ENCODE results near the gene TMEM63A. TPM values are rescaled to one million over a fixed set of nuclear protein-coding genes. Genes with fewer than 3 reads are reported as not detected.

TMEM63A gene
- total and polyA plus RNA-seq, 10 of the 15 experiments (the other 5 are each of a cell fraction or from before 2014, with no cell fraction given) = 1.3 to 33.5 (median 15.2) TPM

DNA sequence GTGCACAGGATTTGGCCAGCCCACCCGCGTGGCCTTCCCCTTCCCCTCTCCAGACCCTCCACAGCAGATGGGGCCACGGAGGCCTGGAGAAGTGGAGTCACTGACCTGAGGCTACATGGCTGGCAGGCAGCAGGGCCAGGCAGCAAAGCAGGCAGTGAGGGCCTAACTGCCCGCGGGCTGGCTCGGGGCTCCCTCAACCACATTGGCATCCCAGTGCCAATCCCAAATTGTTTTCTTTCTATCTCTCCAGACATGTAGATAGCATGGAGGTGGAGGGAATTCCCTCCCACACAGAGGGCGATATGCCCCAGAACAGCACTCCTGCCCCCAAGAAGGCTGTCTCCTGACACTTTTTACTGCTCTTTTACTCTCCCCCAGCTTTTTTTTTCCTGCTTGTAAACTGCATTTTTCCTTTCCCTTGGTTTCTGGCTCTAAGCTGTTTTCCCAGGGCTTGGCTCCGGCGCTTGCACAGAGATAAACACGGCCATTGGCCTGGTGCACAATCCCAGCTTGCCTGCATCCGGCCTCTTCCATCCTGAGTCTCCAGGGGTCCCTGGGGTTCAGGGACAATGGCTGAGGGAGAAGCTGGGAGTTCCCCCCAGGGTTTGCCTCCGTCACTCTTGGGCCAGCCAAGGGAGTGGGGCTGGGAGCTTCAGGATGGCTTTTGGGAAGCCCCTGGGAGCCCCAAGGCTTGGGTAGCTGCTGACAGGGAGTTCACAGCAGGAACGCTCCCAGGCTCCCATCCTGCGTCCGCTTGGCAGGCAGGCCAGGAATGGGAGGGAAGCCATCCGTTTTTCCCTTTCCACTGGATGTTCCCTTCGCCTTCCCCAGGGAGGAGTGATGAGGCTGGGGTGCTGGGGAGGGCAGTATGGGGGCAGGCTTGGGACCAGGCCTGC, 65.3 kb downstream of the TMEM63A start:
- H3K79me2 ChIP-seq (ENCODE audit: control insufficient read depth, insufficient read depth, low read length) = no peaks in the 10 kb centered on the region
- no peaks in the 10 kb centered on the region for H4K20me1 ChIP-seq (ENCODE audit: control insufficient read depth, insufficient read depth)
- no peak for ATAC-seq
- no peak for DNase-seq (ENCODE audit: low read depth, low spot score)
- 67% methylated on average over 12 of the region's 17 CpGs for WGBS (ENCODE audit: insufficient coverage, insufficient replicate concordance, low lambda C conversion rate, missing lambda C conversion rate)
- H3K9me3 ChIP-seq (replicated peaks; ENCODE audit: control insufficient read depth, insufficient read depth, low read length) = no peaks in the 10 kb centered on the region
- ChIA-PET POLR2A (no interaction called here), SMC1A (ENCODE audit: uncharacterized antibody, unreplicated experiment) (no interaction called here), CTCF (no interaction called here), RAD21 (ENCODE audit: unreplicated experiment) (no interaction called here)
- H3K27ac ChIP-seq (ENCODE audit: control insufficient read depth, insufficient read depth) = no peak overlapping the region
- H3K27me3 ChIP-seq (replicated peaks in 1 of 2; ENCODE audit: control insufficient read depth in 2 of 2, insufficient read depth in 2 of 2, low read length in 1 of 2) = no peaks in the 10 kb centered on the region
- H3K4me1 ChIP-seq (ENCODE audit: control insufficient read depth, insufficient read depth, low read length) = no peaks in the 10 kb centered on the region
- BruUV-seq (replicated peaks) = no TSS peak
- intact Hi-C loops (cut with micrococcal nuclease; ENCODE audit: unreplicated experiment) (no loop called here), in situ Hi-C loops (cut with MboI) (no loop called here)
- no peak for FAIRE-seq
- H2AFZ ChIP-seq (ENCODE audit: control insufficient read depth, low read depth, low read length) = no peak overlapping the region
- H3K9ac ChIP-seq (ENCODE audit: control insufficient read depth, insufficient read depth, low read length) = no peak overlapping the region
- H3K4me2 ChIP-seq (ENCODE audit: control insufficient read depth, insufficient read depth) = no peak overlapping the region
- H3K4me3 ChIP-seq = no peak overlapping the region
- no peaks in the 10 kb centered on the region for H3K36me3 ChIP-seq (ENCODE audit: control insufficient read depth in 2 of 2, insufficient read depth in 2 of 2, low read length in 1 of 2)
- no peak for TF ChIP-seq CHD2 (IDR thresholded peaks at IDR 0.05; ENCODE audit: borderline replicate concordance, low read depth, low read length)
- TF ChIP-seq TAF1 (IDR thresholded peaks at IDR 0.05; ENCODE audit: borderline replicate concordance, low read depth, low read length) = no peak
- no peak for TF ChIP-seq RAD51 (IDR thresholded peaks at IDR 0.05)
- TF ChIP-seq HSF1 (IDR thresholded peaks at IDR 0.05; ENCODE audit: low read depth, low read length) = no peak
- TF ChIP-seq FOXM1 (IDR thresholded peaks at IDR 0.05; ENCODE audit: low read depth, low read length) = no peak
- no peak for TF ChIP-seq ATF3 (IDR thresholded peaks at IDR 0.05; ENCODE audit: borderline replicate concordance, extremely low read depth, low read depth, low read length)
- no peak for TF ChIP-seq TCF7 (IDR thresholded peaks at IDR 0.05; ENCODE audit: borderline replicate concordance)
- TF ChIP-seq ZNF592 (IDR thresholded peaks at IDR 0.05) = no peak
- no peak for TF ChIP-seq STAT1 (conservative IDR thresholded peaks at IDR 0.05)
- no peak for TF ChIP-seq RELB (IDR thresholded peaks at IDR 0.05; ENCODE audit: low read depth)
- TF ChIP-seq, protein P1, sequence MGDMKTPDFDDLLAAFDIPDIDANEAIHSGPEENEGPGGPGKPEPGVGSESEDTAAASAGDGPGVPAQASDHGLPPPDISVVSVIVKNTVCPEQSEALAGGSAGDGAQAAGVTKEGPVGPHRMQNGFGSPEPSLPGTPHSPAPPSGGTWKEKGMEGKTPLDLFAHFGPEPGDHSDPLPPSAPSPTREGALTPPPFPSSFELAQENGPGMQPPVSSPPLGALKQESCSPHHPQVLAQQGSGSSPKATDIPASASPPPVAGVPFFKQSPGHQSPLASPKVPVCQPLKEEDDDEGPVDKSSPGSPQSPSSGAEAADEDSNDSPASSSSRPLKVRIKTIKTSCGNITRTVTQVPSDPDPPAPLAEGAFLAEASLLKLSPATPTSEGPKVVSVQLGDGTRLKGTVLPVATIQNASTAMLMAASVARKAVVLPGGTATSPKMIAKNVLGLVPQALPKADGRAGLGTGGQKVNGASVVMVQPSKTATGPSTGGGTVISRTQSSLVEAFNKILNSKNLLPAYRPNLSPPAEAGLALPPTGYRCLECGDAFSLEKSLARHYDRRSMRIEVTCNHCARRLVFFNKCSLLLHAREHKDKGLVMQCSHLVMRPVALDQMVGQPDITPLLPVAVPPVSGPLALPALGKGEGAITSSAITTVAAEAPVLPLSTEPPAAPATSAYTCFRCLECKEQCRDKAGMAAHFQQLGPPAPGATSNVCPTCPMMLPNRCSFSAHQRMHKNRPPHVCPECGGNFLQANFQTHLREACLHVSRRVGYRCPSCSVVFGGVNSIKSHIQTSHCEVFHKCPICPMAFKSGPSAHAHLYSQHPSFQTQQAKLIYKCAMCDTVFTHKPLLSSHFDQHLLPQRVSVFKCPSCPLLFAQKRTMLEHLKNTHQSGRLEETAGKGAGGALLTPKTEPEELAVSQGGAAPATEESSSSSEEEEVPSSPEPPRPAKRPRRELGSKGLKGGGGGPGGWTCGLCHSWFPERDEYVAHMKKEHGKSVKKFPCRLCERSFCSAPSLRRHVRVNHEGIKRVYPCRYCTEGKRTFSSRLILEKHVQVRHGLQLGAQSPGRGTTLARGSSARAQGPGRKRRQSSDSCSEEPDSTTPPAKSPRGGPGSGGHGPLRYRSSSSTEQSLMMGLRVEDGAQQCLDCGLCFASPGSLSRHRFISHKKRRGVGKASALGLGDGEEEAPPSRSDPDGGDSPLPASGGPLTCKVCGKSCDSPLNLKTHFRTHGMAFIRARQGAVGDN (IDR thresholded peaks at IDR 0.05) = no peak
